HG03432 (cell line): ENCODE results near the gene PANK2.

Source experiments
- ATAC-seq: cut with Tn5 transposase; IDR thresholded peaks from one replicate; pipeline ENCODE4 v1.9.1; 2021; ENCODE audit warnings: mild to moderate bottlenecking, moderate library complexity; ENCODE audit not compliant: unreplicated experiment

PANK2 gene

DNA sequence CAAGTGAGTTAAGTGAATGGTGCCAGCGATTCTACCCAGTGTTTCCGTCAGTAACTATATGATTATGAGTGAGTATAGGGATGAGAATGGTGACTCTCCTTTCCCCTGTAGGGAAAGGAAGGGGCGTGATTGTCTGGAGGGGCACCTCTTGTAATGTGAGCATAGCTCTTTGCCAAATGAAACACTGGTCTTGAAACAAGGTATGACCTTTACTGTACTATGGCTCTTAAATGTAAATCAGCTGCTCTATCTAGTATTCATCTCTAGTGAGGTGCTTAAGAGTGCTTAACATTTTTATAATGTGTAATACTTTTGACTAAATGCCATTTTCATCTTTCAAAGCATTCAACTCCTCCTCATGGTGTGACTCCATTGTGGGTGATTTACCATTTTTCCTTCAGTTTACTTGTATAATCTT, 11.0 kb downstream of the PANK2 start:
- no peak for ATAC-seq

DNA sequence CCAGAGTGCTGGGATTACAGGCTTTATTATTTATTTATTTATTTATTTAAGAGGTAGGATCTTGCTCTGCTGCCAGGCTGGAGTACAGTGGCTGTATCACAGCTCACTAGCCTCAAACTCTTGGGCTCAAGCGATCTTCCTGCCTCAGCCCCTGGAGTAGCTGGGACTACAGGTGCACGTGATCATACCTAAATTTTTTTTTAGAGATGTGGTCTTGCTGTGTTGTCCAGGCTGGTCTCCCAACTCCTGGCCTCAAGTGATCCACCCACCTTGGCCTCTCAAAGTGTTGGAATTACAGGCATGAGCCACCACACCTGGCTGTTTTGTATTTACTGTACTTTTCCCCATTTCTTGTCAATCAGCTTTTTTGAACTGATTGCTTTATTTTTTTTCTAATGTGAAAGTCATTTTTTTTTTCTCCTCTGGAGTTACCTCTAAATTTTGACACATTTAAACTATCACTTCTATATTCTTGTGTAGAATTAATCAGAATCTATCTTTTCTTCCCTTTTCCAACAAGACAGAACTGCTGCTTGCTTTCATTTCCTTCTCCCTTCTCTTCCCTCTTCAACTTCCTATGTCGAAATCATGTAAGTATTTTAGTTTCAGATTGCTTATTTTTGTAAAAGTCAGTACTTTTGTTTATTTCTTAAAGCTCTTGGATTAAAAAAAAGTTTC, 12.0 kb downstream of the PANK2 start:
- ATAC-seq = no peak

GRCh38 chr20:3901706-3902440, 12.7 kb downstream of the PANK2 start:
- ATAC-seq = no peak

DNA sequence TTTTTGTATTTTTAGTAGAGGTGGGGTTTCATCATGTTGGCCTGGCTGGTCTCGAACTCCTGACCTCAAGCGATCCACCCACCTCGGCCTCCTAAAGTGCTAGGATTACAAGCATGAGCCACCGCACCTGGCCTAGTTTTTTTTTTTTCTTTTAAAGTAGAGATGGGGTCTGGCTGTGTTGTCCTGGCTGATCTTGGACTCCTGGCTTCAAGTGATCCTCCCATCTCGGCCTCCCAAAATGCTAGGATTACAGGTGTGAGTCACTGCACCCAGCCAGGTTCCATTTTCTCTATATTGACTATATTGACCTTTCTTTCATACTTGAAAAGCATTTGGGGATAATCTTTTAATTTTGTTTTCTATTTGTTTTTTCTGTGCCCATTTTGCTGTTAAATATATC, 13.3 kb downstream of the PANK2 start:
- ATAC-seq = no peak

GRCh38 chr20:3904224-3904623, 15.0 kb downstream of the PANK2 start:
- no peak for ATAC-seq

DNA sequence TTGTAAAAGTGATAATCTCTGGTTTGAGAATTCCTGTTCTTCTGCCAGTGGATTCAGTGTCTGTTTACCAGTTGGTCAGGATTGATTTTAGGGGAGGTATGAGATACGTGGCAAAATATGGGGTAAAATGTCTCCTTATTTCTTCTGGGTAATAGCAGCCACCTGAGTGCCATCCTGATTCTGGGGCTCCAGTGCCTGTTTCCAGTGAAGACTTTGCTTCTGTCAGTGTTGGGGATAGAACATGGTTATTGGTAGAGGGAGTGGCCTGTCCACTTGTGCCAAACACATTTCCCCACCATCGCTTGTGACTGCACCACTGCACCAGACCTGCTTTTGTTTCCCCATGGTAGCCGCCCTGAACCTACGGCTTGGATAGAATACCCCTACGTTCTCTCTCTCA, 15.7 kb downstream of the PANK2 start:
- no peak for ATAC-seq

DNA sequence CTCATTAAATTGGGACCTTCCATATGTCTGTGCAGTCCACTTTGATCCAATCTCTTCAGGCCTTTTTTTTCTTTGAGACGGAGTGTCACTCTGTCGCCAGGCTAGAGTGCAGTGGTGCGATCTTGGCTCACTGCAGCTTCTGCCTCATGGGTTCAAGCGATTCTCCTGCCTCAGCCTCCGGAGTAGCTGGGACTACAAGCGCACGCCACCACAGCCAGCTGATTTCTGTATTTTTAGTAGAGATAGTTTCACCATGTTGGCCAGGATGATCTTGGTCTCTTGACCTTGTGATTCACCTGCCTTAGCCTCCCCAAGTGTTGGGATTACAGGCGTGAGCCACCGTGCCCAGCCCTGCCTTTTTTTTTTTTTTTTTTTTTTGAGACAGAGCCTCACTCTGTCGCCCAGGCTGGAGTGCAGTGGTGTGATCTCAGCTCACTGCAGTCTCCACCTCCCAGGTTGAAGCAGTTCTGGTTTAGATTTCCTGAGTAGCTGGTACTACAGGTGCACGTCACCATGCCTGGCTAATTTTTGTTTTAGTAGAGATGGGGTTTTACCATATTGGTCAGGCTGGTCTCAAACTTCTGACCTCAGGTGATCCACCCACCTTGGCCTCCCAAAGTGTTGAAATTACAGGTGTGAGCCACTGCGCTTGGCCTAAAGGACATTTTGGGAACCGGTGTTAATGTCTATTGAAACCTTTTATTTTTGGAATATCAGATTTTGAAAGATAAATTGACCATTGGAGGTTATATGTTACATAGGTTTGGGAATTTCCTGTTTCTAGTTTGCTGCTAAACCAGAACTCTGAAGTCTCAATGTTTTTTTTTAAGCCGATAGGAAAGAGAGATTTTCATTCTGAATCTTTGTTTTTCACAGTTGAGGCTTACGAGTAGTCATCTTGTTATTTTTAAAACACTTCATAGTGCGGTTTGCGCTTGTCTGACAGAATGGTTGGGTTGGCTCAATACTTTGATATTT, 17.8 kb downstream of the PANK2 start:
- peak; percentile 84 for ATAC-seq

GRCh38 chr20:3908667-3909066, 19.5 kb downstream of the PANK2 start:
- ATAC-seq = no peak

DNA sequence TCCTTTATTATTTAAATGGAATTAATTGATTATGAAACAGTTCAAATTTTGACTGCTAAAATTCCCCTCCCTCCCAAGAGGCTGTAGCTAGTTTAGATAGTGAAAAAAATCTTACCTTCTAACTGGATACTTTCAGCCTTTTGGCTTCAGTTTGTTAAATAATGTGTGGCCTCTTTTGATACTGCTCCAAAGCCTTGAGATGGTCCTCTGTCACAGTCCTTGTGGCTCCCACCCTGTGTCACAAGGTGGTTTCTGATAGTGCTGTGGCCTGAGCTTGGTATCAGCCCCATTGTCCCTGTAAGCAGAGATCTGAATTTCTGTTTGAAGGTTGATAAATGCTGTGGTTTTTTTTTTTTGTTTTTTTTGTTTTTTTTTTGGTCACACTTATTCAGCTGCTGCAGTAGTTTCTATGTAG, 20.8 kb downstream of the PANK2 start:
- ATAC-seq = no peak

- no peak for ATAC-seq
These were observed 21.7 kb downstream of the PANK2 start for GRCh38 chr20:3910853-3911252.

DNA sequence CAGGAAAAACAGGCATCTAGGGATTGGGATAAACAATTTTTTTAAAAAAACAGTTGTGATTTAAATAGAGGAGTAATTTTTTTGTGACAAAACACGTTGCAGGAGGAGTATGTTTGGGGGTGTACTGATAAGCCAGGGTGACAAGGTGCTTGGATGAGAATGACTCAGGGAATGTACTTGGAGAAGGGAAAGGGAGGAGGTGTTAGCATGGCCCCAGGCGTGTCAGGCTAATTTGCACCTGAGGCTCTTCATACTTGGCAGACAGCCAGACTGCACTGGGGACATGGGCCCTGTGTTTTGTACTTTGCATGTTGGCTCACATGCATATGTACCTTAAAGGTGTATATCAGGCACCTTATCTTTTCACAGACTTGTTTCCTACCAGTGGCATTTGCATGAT, 22.8 kb downstream of the PANK2 start:
- ATAC-seq = no peak

DNA sequence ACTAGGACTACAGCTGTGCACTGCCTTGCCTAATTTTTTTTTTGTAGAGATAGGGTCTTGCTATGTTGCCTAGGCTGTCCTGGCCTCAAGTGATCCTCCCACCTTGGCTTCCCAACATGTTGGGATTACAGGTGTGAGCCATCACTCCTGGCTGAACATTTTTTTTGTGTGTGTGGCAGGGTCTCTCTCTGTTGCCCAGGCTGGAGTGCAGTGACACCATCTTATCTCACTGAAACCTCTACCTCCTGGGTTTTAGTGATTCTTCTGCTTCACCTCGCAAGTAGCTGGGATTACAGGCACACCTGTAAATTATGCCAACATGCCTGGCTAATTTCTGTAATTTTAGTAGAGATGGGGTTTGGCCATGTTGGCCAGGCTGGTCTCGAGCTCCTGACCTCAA, 25.3 kb downstream of the PANK2 start:
- ATAC-seq = no peak

DNA sequence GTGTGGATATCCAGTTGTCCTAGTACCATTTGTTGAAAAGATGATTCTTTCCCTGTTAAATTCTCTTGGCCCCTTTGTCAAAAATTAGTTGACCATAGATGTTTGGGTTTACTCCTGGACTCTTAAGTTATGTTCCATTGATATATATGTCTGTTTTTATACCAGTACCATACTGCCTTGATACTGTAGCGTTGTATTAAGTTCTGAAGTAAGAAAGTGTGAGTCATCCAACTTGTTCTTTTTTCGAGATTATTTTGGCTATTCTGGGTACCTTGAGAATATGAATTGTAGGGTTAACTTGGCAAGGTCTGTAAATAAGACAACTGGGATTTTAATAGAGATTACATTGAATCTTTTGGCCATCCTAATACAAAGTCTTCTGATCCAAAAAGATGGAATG, 26.5 kb downstream of the PANK2 start:
- no peak for ATAC-seq

DNA sequence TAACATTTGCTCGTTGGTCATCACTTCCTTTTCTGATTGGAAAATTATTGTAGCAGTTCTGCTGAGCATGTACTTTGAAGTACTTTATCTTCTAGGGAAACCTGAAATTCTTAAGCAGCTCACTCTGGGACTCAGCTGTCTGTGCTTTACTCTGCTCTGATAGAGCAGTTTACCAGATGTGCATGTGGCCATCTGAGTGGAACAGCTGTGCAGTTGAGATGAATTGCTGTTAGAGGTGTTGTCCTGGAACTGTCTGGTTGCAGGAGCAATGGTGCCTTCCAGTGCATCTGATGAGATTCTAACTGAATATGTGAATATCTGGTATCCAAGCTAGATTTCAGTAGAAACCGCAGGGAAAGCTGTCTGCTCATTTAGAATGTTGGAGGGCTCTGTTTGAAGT, 27.2 kb downstream of the PANK2 start:
- ATAC-seq = no peak

DNA sequence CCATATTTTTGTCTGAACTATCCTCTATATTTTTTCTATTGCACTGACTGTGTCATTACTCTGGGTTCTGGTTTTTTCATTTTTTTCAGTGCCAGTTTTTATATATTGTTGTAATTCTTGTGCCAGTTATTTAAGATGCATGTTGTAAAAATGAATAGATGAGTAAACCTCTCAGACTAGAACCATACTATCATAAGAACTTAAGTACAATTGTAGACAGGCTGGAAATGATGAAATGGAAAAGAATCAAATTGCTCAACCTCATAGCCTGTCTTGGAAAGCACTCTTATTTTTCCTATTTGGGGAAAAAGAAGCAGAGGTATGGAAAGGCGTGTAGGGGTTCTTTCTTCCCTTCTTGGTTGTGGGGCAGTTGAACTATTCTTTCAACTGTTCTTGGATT, 30.2 kb downstream of the PANK2 start:
- no peak for ATAC-seq

DNA sequence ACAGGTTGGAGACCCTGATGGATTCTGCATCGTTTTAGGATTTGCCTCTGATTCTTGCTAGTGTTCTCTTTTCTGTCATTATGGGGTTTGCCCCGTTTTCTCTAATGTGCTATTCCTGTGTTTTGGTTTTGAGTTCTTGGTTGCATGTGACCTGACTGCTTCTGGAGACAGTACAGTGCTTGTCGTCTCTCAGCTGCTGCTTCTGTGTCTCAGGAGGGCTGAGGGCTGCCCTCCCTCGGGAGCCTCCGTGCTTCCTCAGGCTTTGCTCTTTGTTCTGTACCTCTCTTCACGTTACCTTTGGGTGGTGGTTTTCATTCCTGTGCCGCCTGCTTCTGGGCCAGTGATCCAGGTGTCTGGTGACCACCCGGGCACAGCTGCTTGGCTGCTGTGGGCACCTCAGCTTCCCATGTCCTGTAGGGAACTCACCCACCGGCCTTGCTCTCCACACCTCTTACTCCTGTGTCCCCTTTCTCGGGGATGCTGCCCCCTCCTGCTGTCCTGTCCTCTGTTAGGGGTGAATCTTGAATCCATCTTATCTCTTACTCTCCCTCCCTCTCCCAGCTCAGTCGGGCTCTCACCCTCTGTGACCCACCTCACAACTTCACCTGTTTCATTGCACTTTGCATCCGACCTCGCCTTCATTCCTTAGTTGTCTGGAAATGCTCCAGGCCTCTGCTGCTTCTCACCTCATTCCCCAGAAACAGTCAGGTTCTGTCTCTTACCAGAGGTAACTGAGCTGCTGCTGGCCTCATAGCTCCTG, 33.2 kb downstream of the PANK2 start:
- no peak for ATAC-seq

DNA sequence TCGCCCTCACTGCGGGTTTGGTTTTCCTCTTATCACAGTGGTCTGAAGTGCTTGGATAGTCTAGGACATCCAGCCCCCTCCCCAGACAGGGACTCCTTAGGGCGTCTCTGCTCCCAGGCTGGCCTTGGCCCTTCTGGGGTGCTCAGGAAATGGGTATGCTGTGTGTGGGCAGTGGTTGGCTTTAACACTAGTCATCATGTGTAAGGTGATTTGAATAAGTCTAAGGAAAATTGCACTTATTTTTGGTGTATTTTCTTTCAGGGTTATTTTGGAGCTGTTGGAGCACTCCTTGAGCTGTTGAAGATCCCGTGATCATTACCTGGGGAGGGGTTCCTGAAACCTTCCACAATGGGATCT, 33.8 kb downstream of the PANK2 start:
- no peak for ATAC-seq

GRCh38 chr20:3923818-3924217, 34.6 kb downstream of the PANK2 start:
- no peak for ATAC-seq

GRCh38 chr20:3924304-3925112, 35.3 kb downstream of the PANK2 start:
- no peak for ATAC-seq

- ATAC-seq = no peak
These were observed 36.0 kb downstream of the PANK2 start for GRCh38 chr20:3925113-3925695.
